ENCODE results near the gene EMP1.

- no peak for TF ChIP-seq POLR2A (IDR thresholded peaks at IDR 0.05)
- no peak for TF ChIP-seq CTCF (IDR thresholded peaks at IDR 0.05)
These were observed 10.2 kb upstream of the EMP1 start for GRCh38 chr12:13186302-13186701.

Data from lower leg skin (tissue), 3 donors.